GM20431 (cell line): Measurements from ENCODE around the gene HNF4A.
"Not testable (repeated sequence)": the region's sequence is repeated elsewhere in the genome, so short reads cannot be mapped to it uniquely, and the experiment has no call there.

Source experiments
- in situ Hi-C: fragments of 300-500 bp; cut with MseI, MboI; formaldehyde crosslinking; loops from one replicate; pipeline ENCODE4 v1.15.0; 2020; ENCODE audit warnings: low sequenced_read_pairs; ENCODE audit not compliant: unreplicated experiment

The HNF4A gene

GRCh38 chr20:44459271-44459670, 103.8 kb downstream of the HNF4A start:
- in situ Hi-C loops, result no loop called here

- in situ Hi-C loops, result no loop called here
Observed at GRCh38 chr20:44460795-44461141, 105.3 kb downstream of the HNF4A start.

GRCh38 chr20:44461142-44461802, 105.8 kb downstream of the HNF4A start:
- in situ Hi-C loops, result no loop called here

- in situ Hi-C loops, result no loop called here
Observed at GRCh38 chr20:44461803-44462174, 106.3 kb downstream of the HNF4A start.

- in situ Hi-C loops, result no loop called here
Observed at GRCh38 chr20:44463466-44463865, 108.0 kb downstream of the HNF4A start.

GRCh38 chr20:44464514-44464913, 109.0 kb downstream of the HNF4A start:
- in situ Hi-C loops, result no loop called here

- in situ Hi-C loops, result no loop called here
Observed at GRCh38 chr20:44465001-44465560, 109.6 kb downstream of the HNF4A start.

GRCh38 chr20:44467289-44467883, 111.9 kb downstream of the HNF4A start:
- in situ Hi-C loops, result no loop called here

GRCh38 chr20:44468044-44468782, 112.7 kb downstream of the HNF4A start:
- in situ Hi-C loops, result no loop called here

- in situ Hi-C loops, result no loop called here
Observed at GRCh38 chr20:44470327-44470726, 114.8 kb downstream of the HNF4A start.

GRCh38 chr20:44471481-44471882, 116.0 kb downstream of the HNF4A start:
- in situ Hi-C loops, result no loop called here

- in situ Hi-C loops, result not testable (repeated sequence)
Observed at GRCh38 chr20:44472283-44472682, 116.8 kb downstream of the HNF4A start.

GRCh38 chr20:44475372-44475693, 119.8 kb downstream of the HNF4A start:
- in situ Hi-C loops, result no loop called here

- in situ Hi-C loops, result no loop called here
Observed at GRCh38 chr20:44475694-44476560, 120.4 kb downstream of the HNF4A start, which contains the start of gene TTPAL. Gene TTPAL, plus strand, starts transcription at chr20:44475874. Its CDS starts 4,126 bp downstream, at chr20:44480000.

GRCh38 chr20:44477151-44477550, 121.7 kb downstream of the HNF4A start:
- in situ Hi-C loops, result no loop called here

- in situ Hi-C loops, result no loop called here
Observed at GRCh38 chr20:44478206-44478605, 122.7 kb downstream of the HNF4A start.

- in situ Hi-C loops, result no loop called here
Observed at GRCh38 chr20:44479643-44480042, 124.1 kb downstream of the HNF4A start.

- in situ Hi-C loops, result no loop called here
Observed at GRCh38 chr20:44480097-44480496, 124.6 kb downstream of the HNF4A start.

GRCh38 chr20:44481719-44482416, 126.4 kb downstream of the HNF4A start:
- in situ Hi-C loops, result no loop called here

GRCh38 chr20:44483112-44483511, 127.6 kb downstream of the HNF4A start:
- in situ Hi-C loops, result no loop called here
